ENCODE measurements around the gene CASR. TPM values are rescaled to one million over a fixed set of nuclear protein-coding genes. Genes with fewer than 3 reads are reported as not detected.
"Not testable (repeated sequence)": the region's sequence is repeated elsewhere in the genome, so short reads cannot be mapped to it uniquely, and the experiment has no call there.

CASR gene
- total RNA-seq, 2 experiments from 2014 or later, result 0.04 TPM; not detected in 1

DNA sequence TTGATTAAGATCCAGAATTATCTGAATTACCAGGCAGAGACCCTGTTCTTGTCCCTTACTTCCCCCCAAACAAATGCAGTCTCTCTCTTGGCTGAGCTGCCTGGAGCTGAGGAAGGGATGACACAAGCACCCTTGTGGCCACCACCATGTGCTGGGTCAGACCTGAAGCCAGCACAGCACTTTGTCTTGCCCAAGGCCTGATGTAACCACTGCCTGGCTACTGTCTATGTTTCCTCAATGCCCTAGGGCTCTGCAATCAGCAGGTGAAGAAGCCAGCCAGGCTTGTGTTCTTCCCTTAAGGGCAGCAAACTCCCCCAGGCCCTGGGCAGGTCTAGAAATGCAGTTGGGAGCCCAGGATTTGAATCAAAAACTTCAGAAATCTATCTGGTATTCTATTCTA, 15.8 kb upstream of the CASR start:
- H3K4me3 ChIP-seq (ENCODE audit: low read depth, low read length, poor library complexity, severe bottlenecking), result no peak overlapping the region
- ChIA-PET CTCF (ENCODE audit: unreplicated experiment) (no interaction called here), POLR2A (no interaction called here)
- intact Hi-C loops (cut with micrococcal nuclease; ENCODE audit: unreplicated experiment), result no loop called here
- no peak for DNase-seq (ENCODE audit: low spot score)
- TF ChIP-seq, protein P1, sequence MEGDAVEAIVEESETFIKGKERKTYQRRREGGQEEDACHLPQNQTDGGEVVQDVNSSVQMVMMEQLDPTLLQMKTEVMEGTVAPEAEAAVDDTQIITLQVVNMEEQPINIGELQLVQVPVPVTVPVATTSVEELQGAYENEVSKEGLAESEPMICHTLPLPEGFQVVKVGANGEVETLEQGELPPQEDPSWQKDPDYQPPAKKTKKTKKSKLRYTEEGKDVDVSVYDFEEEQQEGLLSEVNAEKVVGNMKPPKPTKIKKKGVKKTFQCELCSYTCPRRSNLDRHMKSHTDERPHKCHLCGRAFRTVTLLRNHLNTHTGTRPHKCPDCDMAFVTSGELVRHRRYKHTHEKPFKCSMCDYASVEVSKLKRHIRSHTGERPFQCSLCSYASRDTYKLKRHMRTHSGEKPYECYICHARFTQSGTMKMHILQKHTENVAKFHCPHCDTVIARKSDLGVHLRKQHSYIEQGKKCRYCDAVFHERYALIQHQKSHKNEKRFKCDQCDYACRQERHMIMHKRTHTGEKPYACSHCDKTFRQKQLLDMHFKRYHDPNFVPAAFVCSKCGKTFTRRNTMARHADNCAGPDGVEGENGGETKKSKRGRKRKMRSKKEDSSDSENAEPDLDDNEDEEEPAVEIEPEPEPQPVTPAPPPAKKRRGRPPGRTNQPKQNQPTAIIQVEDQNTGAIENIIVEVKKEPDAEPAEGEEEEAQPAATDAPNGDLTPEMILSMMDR (conservative IDR thresholded peaks at IDR 0.05; ENCODE audit: low read length), result no peak
- TF ChIP-seq EZH2phosphoT487 (IDR thresholded peaks at IDR 0.05; ENCODE audit: borderline replicate concordance, low read depth, low read length), result no peak
- BruUV-seq (replicated peaks), result no TSS peak
- H3K9me3 ChIP-seq (ENCODE audit: low read length), result no peaks in the 10 kb centered on the region
- no peaks in the 10 kb centered on the region for H3K79me2 ChIP-seq (ENCODE audit: insufficient read depth, low read depth, low read length)
- no peaks in the 10 kb centered on the region for H4K20me1 ChIP-seq (ENCODE audit: insufficient read depth, low read length)
- no peak overlapping the region for H3K4me2 ChIP-seq (ENCODE audit: low read length)
- no peaks in the 10 kb centered on the region for H3K9me2 ChIP-seq (ENCODE audit: insufficient read depth, low read length)
- no peaks in the 10 kb centered on the region for H3K4me1 ChIP-seq (ENCODE audit: insufficient read depth, low read length, poor library complexity, severe bottlenecking)
- no peak overlapping the region for H2AFZ ChIP-seq (ENCODE audit: low read length)
- no peak overlapping the region for H3K27ac ChIP-seq (ENCODE audit: low read depth, low read length, poor library complexity, severe bottlenecking)
- H3K36me3 ChIP-seq (ENCODE audit: insufficient read depth, low read length), result no peaks in the 10 kb centered on the region

DNA sequence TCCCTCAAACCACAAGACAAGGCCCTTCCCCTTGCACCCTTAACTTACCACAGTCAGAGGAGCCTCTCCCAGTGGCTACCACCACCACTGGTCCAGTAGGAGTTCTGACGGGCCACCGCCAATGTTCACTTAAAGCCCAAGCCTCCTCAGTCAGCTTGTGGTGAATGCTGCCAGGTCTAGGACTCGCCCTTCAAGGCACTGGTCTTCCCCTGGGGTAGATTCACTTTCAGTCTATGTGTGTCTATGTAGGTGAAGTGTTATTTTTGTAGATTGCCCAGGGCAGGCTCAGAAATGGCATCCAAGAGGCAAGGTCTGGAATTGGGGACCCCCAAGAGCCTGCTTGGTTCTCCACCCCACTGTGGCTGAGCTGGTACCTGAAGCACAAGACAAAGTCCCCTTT, 15.4 kb upstream of the CASR start:
- Histone ChIP-seq H3K27ac (ENCODE audit: low read depth, low read length, poor library complexity, severe bottlenecking) (no peak overlapping the region), H3K79me2 (ENCODE audit: insufficient read depth, low read depth, low read length) (no peaks in the 10 kb centered on the region), H3K36me3 (ENCODE audit: insufficient read depth, low read length) (no peaks in the 10 kb centered on the region), H3K9me3 (ENCODE audit: low read length) (no peaks in the 10 kb centered on the region), H4K20me1 (ENCODE audit: insufficient read depth, low read length) (no peaks in the 10 kb centered on the region), H3K4me1 (ENCODE audit: insufficient read depth, low read length, poor library complexity, severe bottlenecking) (no peaks in the 10 kb centered on the region), H3K4me3 (ENCODE audit: low read depth, low read length, poor library complexity, severe bottlenecking) (no peak overlapping the region), H2AFZ (ENCODE audit: low read length) (no peak overlapping the region), H3K9me2 (ENCODE audit: insufficient read depth, low read length) (no peaks in the 10 kb centered on the region), H3K4me2 (ENCODE audit: low read length) (no peak overlapping the region)
- BruUV-seq (replicated peaks), result no TSS peak
- POLR2A ChIA-PET, result no interaction called here
- CTCF ChIA-PET (ENCODE audit: unreplicated experiment), result no interaction called here
- TF ChIP-seq, protein P1 (conservative IDR thresholded peaks at IDR 0.05; ENCODE audit: low read length), result no peak
- TF ChIP-seq EZH2phosphoT487 (IDR thresholded peaks at IDR 0.05; ENCODE audit: borderline replicate concordance, low read depth, low read length), result no peak
- no peak for DNase-seq (ENCODE audit: low spot score)
- intact Hi-C loops (cut with micrococcal nuclease; ENCODE audit: unreplicated experiment), result no loop called here

DNA sequence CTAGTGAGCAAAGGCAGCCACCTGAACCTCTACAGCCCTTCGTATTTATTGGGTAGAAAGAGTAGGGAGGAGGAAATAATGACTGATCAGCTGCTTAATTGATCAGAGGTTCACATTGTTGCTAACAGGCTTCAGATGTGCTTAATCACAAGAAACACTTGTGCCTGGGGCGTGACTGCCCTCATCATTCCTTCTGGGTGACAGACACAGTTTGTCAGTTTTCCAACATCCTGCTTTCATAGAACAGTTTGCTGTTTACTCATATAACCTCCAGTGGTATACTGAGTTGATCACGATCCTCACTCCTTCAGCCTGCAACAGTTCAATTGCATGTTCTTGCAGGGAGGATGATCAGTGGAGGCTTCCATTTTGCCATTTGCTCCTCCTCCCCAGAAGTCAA, 13.6 kb upstream of the CASR start:
- no peaks in the 10 kb centered on the region for H3K79me2 ChIP-seq (ENCODE audit: insufficient read depth, low read depth, low read length)
- H3K4me2 ChIP-seq (ENCODE audit: low read length), result no peak overlapping the region
- H3K9me3 ChIP-seq (ENCODE audit: low read length), result no peaks in the 10 kb centered on the region
- DNase-seq (ENCODE audit: low spot score), result no peak
- POLR2A ChIA-PET, result no interaction called here
- H3K36me3 ChIP-seq (ENCODE audit: insufficient read depth, low read length), result no peaks in the 10 kb centered on the region
- intact Hi-C loops (cut with micrococcal nuclease; ENCODE audit: unreplicated experiment), result no loop called here
- H4K20me1 ChIP-seq (ENCODE audit: insufficient read depth, low read length), result no peaks in the 10 kb centered on the region
- H2AFZ ChIP-seq (ENCODE audit: low read length), result no peak overlapping the region
- H3K4me3 ChIP-seq (ENCODE audit: low read depth, low read length, poor library complexity, severe bottlenecking), result no peak overlapping the region
- no peaks in the 10 kb centered on the region for H3K9me2 ChIP-seq (ENCODE audit: insufficient read depth, low read length)
- CTCF ChIA-PET (ENCODE audit: unreplicated experiment), result no interaction called here
- H3K27ac ChIP-seq (ENCODE audit: low read depth, low read length, poor library complexity, severe bottlenecking), result no peak overlapping the region
- TF ChIP-seq EZH2phosphoT487 (IDR thresholded peaks at IDR 0.05; ENCODE audit: borderline replicate concordance, low read depth, low read length), result no peak
- TF ChIP-seq, protein P1 (conservative IDR thresholded peaks at IDR 0.05; ENCODE audit: low read length), result no peak
- no TSS peak for BruUV-seq (replicated peaks)
- H3K4me1 ChIP-seq (ENCODE audit: insufficient read depth, low read length, poor library complexity, severe bottlenecking), result no peaks in the 10 kb centered on the region

DNA sequence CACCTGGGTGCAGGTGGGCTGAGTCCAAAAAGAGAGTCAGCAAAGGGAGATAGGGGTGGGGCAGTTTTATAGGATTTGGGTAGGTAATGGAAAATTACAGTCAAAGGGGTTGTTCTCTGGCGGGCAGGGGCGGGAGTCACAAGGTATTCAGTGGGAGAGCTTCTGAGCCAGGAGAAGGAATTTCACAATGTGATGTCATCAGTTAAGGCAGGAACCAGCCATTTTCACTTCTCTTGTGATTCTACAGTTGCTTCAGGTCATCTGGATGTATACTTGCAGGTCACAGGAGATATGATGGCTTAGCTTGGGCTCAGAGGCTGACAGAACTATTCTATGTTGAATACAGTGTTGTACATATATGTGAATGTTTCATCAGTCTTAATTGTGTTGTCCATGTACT, 12.1 kb upstream of the CASR start:
- H3K27ac ChIP-seq (ENCODE audit: low read depth, low read length, poor library complexity, severe bottlenecking); H3K9me3 ChIP-seq (ENCODE audit: low read length); POLR2A ChIA-PET; H3K79me2 ChIP-seq (ENCODE audit: insufficient read depth, low read depth, low read length); H3K9me2 ChIP-seq (ENCODE audit: insufficient read depth, low read length); H3K36me3 ChIP-seq (ENCODE audit: insufficient read depth, low read length); DNase-seq (ENCODE audit: low spot score); intact Hi-C loops (cut with micrococcal nuclease; ENCODE audit: unreplicated experiment); H2AFZ ChIP-seq (ENCODE audit: low read length); CTCF ChIA-PET (ENCODE audit: unreplicated experiment); BruUV-seq (replicated peaks); H4K20me1 ChIP-seq (ENCODE audit: insufficient read depth, low read length); H3K4me2 ChIP-seq (ENCODE audit: low read length); H3K4me1 ChIP-seq (ENCODE audit: insufficient read depth, low read length, poor library complexity, severe bottlenecking); H3K4me3 ChIP-seq (ENCODE audit: low read depth, low read length, poor library complexity, severe bottlenecking): not testable (repeated sequence)
